Endothelial cell of umbilical vein (primary cell): ENCODE results near the gene UPK3BL1. TPM values are rescaled to one million over a fixed set of nuclear protein-coding genes. Genes with fewer than 3 reads are reported as not detected.

ENCODE experiments used
- polyA plus RNA-seq, 4 experiments: library from polyadenylated mRNA; depleted of rRNA in 3 of 4; stranded (reverse) in 3 of 4; unstranded in 1 of 4; fragments of >200 nt; gene quantifications; 2 replicates each; pipeline versions ENCODE4 v1.2.1 to v1.2.3, GENCODE V29; 2011 to 2012; ENCODE audit warnings: missing spikeins in 1 of 4
- small RNA-seq: library from RNA; depleted of rRNA; stranded (forward); fragments of <200 nt; gene quantifications from one replicate; pipeline ENCODE3, GENCODE V24; 2012; ENCODE audit warnings: low replicate concordance, low read depth; ENCODE audit not compliant: insufficient read depth, insufficient read length
- total RNA-seq: library from RNA; stranded (reverse); gene quantifications from 2 replicates; pipeline ENCODE4 v1.2.3, GENCODE V29; 2021

UPK3BL1 gene
- total and polyA plus RNA-seq, 2 donors (not counting 3 experiments of a cell fraction or from before 2014, with no cell fraction given) = 14.1 to 17.8 TPM

Small RNA genes within 50 kb of the gene (small RNA-seq; reads per million reads assigned to genes)
- gene AC105052.3 = not detected
- not detected for gene UPK3BL1

Other genes with a start within 250 kb of the UPK3BL1 start
- 25.7 and 26.1 TPM in 2 replicates for gene PRKRIP1, start 246.4 kb downstream of the UPK3BL1 start, total RNA-seq
- gene PRKRIP1, start 246.4 kb downstream of the UPK3BL1 start, polyA plus RNA-seq = 13.1 and 16.1 TPM in 2 replicates
- gene ORAI2, start 209.2 kb downstream of the UPK3BL1 start, total RNA-seq = 67.4 and 84.1 TPM in 2 replicates
- 99.1 and 138 TPM in 2 replicates for gene ORAI2, start 209.2 kb downstream of the UPK3BL1 start, polyA plus RNA-seq
- 9.9 and 10.8 TPM in 2 replicates for gene ALKBH4, start 177.9 kb downstream of the UPK3BL1 start, total RNA-seq
- gene ALKBH4, start 177.9 kb downstream of the UPK3BL1 start, polyA plus RNA-seq = 5.3 and 7.8 TPM in 2 replicates
- 22.7 and 25.3 TPM in 2 replicates for gene LRWD1, start 177.8 kb downstream of the UPK3BL1 start, total RNA-seq
- gene LRWD1, start 177.8 kb downstream of the UPK3BL1 start, polyA plus RNA-seq = 21.7 and 25.4 TPM in 2 replicates
- 48.7 and 48.9 TPM in 2 replicates for gene POLR2J, start 163.9 kb downstream of the UPK3BL1 start, total RNA-seq
- gene POLR2J, start 163.9 kb downstream of the UPK3BL1 start, polyA plus RNA-seq = 93.6 and 114 TPM in 2 replicates
- gene RASA4B, start 125.0 kb downstream of the UPK3BL1 start, total RNA-seq = 5.8 and 9.8 TPM in 2 replicates
- 3.2 and 4.7 TPM in 2 replicates for gene RASA4B, start 125.0 kb downstream of the UPK3BL1 start, polyA plus RNA-seq
- 29.8 and 30.6 TPM in 2 replicates for gene UPK3BL2, start 99.1 kb downstream of the UPK3BL1 start, total RNA-seq
- gene UPK3BL2, start 99.1 kb downstream of the UPK3BL1 start, polyA plus RNA-seq = 18.2 and 35.4 TPM in 2 replicates
- gene SPDYE2, start 91.6 kb downstream of the UPK3BL1 start, total RNA-seq = not detected in 2 replicates
- gene SPDYE2, start 91.6 kb downstream of the UPK3BL1 start, polyA plus RNA-seq = not detected in 2 replicates
- gene POLR2J3, start 70.2 kb downstream of the UPK3BL1 start, total RNA-seq = 63.1 and 66.3 TPM in 2 replicates
- gene POLR2J3, start 70.2 kb downstream of the UPK3BL1 start, polyA plus RNA-seq = 40.7 and 41.0 TPM in 2 replicates
- gene RASA4, start 26.0 kb downstream of the UPK3BL1 start, total RNA-seq = 20.1 and 20.2 TPM in 2 replicates
- gene RASA4, start 26.0 kb downstream of the UPK3BL1 start, polyA plus RNA-seq = 11.6 and 13.3 TPM in 2 replicates
- gene SPDYE2B, start 7.5 kb upstream of the UPK3BL1 start, total RNA-seq = not detected in 2 replicates
- not detected in 2 replicates for gene SPDYE2B, start 7.5 kb upstream of the UPK3BL1 start, polyA plus RNA-seq
- 19.2 and 21.3 TPM in 2 replicates for gene POLR2J2, start 28.9 kb upstream of the UPK3BL1 start, total RNA-seq
- 1.3 and 1.7 TPM in 2 replicates for gene POLR2J2, start 28.9 kb upstream of the UPK3BL1 start, polyA plus RNA-seq
- gene FAM185A, start 106.2 kb upstream of the UPK3BL1 start, total RNA-seq = 7.6 and 8.5 TPM in 2 replicates
- gene FAM185A, start 106.2 kb upstream of the UPK3BL1 start, polyA plus RNA-seq = 5.4 and 5.6 TPM in 2 replicates